HL-60/S4 (cell line): ENCODE data around the gene STH.
"Not testable (repeated sequence)": the region's sequence is repeated elsewhere in the genome, so short reads cannot be mapped to it uniquely, and the experiment has no call there.

Experiments used
- in situ Hi-C: fragments of 300-500 bp; cut with MboI; formaldehyde crosslinking; loops from 2 replicates; pipeline ENCODE4 v1.14.3; 2022; ENCODE audit warnings: low sequenced_read_pairs

The STH gene

GRCh38 chr17:46002311-46002972 is 3.4 kb downstream of the STH start:
- in situ Hi-C loops = no loop called here

- in situ Hi-C loops = no loop called here
Observed at GRCh38 chr17:46002973-46003316, 3.9 kb downstream of the STH start.

DNA sequence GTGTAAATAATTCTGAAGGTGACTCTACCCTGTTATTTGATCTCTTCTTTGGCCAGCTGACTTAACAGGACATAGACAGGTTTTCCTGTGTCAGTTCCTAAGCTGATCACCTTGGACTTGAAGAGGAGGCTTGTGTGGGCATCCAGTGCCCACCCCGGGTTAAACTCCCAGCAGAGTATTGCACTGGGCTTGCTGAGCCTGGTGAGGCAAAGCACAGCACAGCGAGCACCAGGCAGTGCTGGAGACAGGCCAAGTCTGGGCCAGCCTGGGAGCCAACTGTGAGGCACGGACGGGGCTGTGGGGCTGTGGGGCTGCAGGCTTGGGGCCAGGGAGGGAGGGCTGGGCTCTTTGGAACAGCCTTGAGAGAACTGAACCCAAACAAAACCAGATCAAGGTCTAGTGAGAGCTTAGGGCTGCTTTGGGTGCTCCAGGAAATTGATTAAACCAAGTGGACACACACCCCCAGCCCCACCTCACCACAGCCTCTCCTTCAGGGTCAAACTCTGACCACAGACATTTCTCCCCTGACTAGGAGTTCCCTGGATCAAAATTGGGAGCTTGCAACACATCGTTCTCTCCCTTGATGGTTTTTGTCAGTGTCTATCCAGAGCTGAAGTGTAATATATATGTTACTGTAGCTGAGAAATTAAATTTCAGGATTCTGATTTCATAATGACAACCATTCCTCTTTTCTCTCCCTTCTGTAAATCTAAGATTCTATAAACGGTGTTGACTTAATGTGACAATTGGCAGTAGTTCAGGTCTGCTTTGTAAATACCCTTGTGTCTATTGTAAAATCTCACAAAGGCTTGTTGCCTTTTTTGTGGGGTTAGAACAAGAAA is 5.1 kb downstream of the STH start:
- in situ Hi-C loops = no loop called here

DNA sequence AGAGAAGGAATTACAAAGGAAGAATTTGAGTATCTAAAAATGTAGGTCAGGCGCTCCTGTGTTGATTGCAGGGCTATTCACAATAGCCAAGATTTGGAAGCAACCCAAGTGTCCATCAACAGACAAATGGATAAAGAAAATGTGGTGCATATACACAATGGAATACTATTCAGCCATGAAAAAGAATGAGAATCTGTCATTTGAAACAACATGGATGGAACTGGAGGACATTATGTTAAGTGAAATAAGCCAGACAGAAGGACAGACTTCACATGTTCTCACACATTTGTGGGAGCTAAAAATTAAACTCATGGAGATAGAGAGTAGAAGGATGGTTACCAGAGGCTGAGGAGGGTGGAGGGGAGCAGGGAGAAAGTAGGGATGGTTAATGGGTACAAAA is 7.0 kb downstream of the STH start:
- in situ Hi-C loops = not testable (repeated sequence)

DNA sequence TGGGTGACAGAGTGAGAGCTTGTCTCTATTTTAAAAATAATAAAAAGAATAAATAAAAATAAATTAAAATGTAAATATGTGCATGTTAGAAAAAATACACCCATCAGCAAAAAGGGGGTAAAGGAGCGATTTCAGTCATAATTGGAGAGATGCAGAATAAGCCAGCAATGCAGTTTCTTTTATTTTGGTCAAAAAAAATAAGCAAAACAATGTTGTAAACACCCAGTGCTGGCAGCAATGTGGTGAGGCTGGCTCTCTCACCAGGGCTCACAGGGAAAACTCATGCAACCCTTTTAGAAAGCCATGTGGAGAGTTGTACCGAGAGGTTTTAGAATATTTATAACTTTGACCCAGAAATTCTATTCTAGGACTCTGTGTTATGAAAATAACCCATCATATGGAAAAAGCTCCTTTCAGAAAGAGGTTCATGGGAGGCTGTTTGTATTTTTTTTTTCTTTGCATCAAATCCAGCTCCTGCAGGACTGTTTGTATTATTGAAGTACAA is 8.5 kb downstream of the STH start:
- in situ Hi-C loops = no loop called here

DNA sequence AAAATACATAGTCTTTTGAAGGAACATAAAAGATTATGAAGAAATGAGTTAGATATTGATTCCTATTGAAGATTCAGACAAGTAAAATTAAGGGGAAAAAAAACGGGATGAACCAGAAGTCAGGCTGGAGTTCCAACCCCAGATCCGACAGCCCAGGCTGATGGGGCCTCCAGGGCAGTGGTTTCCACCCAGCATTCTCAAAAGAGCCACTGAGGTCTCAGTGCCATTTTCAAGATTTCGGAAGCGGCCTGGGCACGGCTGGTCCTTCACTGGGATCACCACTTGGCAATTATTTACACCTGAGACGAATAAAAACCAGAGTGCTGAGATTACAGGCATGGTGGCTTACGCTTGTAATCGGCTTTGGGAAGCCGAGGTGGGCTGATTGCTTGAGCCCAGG is 9.5 kb downstream of the STH start:
- in situ Hi-C loops = no loop called here

GRCh38 chr17:46009681-46010596 is 10.9 kb downstream of the STH start:
- in situ Hi-C loops = no loop called here

- in situ Hi-C loops = no loop called here
Observed at GRCh38 chr17:46010597-46011186, 11.6 kb downstream of the STH start.

- in situ Hi-C loops = no loop called here
Observed at GRCh38 chr17:46011711-46012505, 12.9 kb downstream of the STH start.

DNA sequence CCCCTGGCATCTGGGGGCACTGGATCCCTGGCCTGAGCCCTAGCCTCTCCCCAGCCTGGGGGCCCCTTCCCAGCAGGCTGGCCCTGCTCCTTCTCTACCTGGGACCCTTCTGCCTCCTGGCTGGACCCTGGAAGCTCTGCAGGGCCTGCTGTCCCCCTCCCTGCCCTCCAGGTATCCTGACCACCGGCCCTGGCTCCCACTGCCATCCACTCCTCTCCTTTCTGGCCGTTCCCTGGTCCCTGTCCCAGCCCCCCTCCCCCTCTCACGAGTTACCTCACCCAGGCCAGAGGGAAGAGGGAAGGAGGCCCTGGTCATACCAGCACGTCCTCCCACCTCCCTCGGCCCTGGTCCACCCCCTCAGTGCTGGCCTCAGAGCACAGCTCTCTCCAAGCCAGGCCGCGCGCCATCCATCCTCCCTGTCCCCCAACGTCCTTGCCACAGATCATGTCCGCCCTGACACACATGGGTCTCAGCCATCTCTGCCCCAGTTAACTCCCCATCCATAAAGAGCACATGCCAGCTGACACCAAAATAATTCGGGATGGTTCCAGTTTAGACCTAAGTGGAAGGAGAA is 13.5 kb downstream of the STH start:
- in situ Hi-C loops = no loop called here

DNA sequence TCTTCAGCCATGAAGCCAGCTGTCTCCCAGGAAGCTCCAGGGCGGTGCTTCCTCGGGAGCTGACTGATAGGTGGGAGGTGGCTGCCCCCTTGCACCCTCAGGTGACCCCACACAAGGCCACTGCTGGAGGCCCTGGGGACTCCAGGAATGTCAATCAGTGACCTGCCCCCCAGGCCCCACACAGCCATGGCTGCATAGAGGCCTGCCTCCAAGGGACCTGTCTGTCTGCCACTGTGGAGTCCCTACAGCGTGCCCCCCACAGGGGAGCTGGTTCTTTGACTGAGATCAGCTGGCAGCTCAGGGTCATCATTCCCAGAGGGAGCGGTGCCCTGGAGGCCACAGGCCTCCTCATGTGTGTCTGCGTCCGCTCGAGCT is 14.1 kb downstream of the STH start:
- in situ Hi-C loops = no loop called here

- in situ Hi-C loops = no loop called here
Observed at GRCh38 chr17:46013502-46014165, 14.6 kb downstream of the STH start.

DNA sequence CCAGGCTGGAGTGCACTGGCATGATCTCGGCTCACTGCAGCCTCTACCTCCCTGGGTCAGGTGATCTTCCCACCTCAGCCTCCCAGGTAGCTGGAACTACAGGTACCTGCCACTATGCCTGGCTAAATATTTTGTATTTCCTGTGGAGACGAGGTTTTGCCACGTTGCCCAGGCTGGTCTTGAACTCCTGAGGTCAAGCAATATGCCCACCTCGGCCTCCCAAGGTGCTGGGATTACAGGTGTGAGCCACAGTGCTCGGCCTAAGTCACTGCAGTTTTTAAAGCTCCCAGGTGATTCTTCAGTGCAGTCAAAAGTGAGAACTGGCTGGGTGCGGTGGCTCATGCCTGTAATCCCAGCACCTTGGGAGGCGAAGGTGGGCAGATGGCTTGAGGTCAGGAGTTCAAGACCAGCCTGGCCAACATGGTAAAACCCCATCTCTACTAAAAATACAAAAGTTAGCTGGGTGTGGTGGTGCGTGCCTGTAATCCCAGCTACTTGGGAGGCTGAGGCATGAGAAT is 20.4 kb downstream of the STH start:
- in situ Hi-C loops = not testable (repeated sequence)

GRCh38 chr17:46020023-46020761 is 21.1 kb downstream of the STH start:
- in situ Hi-C loops = no loop called here

GRCh38 chr17:46020998-46021397 is 21.9 kb downstream of the STH start:
- in situ Hi-C loops = no loop called here

DNA sequence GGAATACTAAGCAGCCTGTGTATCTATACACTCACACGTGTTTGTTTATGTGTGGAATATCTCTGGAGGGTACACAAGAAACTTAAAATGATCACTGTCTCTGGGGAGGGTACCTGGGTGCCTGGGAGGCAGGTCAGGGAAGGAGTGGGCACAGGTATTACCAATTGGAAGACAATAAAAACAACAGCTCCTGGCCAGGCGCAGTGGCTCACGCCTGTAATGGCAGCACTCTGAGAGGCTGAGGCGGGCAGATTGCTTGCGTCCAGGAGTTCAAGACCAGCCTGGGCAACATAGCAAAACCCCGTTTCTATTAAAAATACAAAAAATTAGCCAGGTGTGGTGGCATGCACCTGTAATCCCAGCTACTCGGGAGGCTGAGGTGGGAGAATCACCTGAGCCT is 24.3 kb downstream of the STH start:
- in situ Hi-C loops = not testable (repeated sequence)

DNA sequence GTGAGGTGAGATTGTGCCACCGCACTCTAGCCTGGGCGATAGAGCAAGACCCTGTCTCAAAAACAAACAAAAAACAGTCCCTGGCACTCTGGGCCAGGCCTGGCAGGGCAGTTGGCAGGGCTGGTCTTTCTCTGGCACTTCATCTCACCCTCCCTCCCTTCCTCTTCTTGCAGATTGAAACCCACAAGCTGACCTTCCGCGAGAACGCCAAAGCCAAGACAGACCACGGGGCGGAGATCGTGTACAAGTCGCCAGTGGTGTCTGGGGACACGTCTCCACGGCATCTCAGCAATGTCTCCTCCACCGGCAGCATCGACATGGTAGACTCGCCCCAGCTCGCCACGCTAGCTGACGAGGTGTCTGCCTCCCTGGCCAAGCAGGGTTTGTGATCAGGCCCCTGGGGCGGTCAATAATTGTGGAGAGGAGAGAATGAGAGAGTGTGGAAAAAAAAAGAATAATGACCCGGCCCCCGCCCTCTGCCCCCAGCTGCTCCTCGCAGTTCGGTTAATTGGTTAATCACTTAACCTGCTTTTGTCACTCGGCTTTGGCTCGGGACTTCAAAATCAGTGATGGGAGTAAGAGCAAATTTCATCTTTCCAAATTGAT is 24.8 kb downstream of the STH start:
- in situ Hi-C loops = no loop called here

- in situ Hi-C loops = no loop called here
Observed at GRCh38 chr17:46024590-46024989, 25.5 kb downstream of the STH start.
